ENCODE data around the gene FJX1.

Gene FJX1, protein sequence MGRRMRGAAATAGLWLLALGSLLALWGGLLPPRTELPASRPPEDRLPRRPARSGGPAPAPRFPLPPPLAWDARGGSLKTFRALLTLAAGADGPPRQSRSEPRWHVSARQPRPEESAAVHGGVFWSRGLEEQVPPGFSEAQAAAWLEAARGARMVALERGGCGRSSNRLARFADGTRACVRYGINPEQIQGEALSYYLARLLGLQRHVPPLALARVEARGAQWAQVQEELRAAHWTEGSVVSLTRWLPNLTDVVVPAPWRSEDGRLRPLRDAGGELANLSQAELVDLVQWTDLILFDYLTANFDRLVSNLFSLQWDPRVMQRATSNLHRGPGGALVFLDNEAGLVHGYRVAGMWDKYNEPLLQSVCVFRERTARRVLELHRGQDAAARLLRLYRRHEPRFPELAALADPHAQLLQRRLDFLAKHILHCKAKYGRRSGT

DNA sequence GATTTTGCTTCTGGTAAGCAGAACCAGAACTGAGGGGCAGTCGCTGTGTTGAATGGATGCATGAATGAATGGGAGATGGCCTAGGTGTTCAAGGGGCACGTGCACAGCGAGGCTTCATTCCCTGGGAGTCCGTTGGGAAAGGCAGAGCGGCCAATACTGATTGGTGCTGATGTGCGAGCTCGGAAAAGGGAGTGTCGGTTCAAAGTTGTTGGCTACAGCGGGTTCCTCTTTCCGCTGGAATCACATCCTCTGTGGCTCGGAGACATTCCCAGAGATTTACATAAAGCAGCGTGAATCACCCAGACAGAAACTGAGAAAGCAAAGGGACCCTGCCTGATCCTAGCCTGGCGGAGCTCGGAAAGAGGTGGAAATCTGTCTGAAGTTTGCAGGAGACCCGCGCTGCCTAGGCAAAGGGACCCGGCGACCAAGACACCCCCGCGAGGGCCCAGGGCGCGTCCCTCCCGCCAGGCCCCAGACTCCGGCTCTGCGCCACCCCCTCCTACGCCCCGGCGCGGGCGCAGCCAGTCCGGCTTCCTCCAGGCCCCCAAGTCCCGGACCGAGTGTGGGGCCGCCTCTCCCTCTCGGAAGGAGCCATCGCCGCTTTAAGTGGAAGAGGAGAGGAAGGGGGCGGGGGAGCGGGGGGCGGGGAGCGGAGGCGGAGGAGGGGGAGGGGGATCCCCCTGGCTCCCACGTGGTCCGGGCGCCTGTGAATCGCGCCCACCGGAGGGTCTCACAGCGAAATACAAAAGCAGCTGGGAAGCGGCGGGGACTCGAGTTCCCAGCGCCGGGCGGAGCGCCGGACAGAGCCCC lies at the start of gene FJX1:
Gene FJX1, plus strand, starts transcription at position 774 of the 810 bp plus-strand sequence. CDS start 177 bp downstream, outside the sequence.
- no peak for DNase-seq (ENCODE audit: low read depth in 2 of 2)

DNA sequence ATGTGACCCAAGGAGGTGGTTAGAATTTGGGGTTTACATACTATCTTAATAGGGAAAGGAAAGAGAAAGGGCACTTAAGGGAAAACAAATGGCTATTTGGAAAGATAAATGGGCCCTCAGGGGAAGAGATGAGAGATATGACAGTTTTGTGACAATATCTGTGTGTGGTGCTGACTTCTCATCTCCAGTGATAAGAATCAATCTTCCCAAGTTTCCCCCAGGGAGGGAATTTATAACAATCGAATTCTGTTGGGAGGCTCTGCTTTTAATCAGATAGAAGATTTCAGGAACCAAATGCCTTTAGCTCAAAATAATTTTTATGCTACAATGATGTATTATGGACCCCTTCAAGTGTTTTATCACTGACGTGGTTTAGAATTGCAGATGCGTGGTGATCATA lies 46.6 kb upstream of the FJX1 start:
- no peak for DNase-seq (ENCODE audit: low read depth in 2 of 2)

DNA sequence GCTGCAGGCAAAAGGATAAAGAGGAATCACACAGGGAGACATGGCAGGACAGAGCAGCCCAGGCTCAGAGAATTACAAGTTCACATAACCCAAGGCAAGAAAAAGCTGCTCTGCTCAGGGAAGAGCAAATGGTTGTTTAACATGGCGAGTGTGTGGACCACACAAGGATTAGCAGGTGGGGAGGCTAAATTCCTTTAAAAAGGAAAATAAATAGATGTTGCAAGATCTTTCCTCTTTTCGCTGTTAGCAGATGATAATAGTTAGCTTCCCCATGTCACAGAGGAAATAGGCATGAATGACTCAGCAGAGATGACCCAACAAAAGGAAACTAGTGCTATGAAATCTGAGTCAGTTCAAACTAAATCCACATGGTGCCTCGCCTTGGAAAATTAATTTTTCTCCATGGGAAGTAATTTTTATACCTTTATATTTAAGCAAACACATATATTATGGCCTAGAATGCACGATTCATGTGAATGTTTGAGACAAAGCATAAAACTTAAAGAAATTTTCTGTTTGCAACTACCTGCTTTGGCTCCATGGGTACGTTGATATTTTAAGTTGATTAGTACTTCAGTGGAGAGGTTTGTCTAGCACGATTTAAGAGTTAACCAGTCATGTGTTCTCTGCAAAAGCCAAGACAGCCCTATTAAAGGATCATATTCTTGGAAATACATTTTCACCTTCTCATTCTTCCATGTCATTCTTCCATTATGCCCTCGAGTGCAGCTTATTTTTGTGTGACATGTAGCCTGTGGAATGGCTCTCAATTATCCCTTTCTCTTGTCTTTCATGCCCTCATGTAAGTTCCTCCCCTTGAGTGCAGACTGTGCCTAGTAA lies 38.5 kb upstream of the FJX1 start:
- no peak for DNase-seq (ENCODE audit: low read depth in 2 of 2)

DNA sequence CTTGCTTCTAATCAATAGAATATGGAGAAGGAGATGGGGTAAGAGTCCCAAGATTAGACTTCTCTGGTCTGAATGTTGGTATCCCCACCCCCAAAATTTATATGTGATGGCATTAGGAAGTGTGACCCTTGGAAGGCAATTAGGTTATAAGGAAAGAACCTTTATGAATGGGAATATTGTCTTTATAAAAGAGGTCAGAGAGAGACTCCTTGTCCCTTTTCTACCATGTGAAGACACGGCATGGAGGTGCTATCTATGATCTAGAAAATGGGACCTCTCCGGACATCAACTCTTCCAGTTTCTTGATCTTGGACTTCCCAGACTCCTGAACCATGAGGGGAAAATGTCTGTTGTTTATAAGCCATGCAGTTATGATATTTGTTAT lies 37.9 kb upstream of the FJX1 start:
- no peak for DNase-seq (ENCODE audit: low read depth in 2 of 2)

DNA sequence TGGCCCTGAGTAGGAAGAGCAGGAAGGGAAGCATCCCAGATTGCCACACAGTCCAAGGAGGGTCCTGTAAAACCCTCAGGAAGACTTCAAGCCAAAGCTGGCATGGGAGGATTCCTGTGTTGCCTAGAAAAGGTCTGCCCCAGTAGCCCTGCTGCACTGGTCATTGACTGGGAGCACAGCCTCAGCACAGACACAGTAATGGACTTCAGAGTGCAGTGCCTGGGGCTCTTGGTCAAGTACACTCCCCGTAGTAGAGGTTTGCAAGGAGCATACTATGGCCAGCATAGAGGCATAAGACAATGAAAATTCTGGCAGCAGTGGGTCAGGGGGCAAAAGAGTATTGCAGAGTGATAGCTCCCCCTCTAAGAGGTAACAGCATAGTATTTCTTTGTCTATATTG lies 36.2 kb upstream of the FJX1 start:
- DNase-seq (ENCODE audit: low read depth in 2 of 2): no peak

DNA sequence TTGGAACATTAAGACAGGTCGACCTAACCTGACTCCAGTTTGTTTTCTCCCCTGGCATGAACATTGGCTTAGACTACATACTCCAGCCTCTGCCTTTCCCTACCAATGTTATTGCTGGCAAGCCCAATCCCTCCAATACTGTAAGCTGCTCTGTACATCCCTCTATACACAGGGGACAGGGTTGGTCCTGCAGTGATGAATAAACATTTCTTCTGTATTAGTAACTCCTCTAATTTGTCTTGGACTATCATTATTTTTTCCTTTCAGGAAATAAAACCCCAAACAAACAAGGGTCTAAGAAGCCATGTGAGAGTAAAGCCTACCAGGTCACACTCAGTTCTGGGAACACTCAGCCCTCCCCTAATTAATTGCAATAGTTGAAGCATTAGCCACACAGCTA lies 35.1 kb upstream of the FJX1 start:
- no peak for DNase-seq (ENCODE audit: low read depth in 2 of 2)

DNA sequence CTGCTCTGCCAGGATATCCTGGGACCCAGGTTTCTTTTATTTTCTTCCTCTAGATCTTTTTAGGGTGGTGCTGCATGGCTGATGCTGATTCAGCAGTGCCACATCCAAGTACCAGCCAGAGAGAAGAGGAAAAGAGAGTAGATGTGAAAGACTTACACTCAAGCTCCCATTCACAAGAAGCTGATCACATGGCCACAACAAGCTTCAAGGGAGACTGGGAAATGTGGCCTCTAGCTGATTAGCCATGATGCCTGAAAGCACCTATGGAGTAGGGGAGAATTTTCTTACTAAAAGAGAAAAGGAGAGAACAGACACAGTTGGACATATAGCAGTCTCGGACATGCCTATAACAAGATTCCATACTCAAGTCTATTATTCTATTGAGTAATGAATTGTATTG lies 34.4 kb upstream of the FJX1 start:
- DNase-seq (ENCODE audit: low read depth in 2 of 2): no peak

DNA sequence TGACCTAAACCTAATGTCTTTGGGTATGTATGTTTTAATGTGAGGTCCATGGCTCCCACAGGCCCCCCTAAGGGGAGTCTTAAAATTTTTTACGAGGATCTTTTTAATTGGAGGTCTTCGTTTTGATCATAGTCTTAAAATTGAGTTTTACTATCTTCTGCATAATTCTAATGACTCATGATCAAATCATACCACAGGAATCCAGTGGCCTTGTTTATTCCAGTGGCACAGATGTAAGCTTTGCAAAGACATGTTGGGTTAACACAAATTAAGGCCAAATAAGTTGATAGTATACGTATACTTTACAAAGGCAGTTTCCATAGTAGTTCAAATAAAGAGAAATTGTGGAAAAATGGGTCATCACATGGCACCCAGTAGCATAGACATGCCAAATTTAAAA lies 33.9 kb upstream of the FJX1 start:
- DNase-seq (ENCODE audit: low read depth in 2 of 2): no peak

DNA sequence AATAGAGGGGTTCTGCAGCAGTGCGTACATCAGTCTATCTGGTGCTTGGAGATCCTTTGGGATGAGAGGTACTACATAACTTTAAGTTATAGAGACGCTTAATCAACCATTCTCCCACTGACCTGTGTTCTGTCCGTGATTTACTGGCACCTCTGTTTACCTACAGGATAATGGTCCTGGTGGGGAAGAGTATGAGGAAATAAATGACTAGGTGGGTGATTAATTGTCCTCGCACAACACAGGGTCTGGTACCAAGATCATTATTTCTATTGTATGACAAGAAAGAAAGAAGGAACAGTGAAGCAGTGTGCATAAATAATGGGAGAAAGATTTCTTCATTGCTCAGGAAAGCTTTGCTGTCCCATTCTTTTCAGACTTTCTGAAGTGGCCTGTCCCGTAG lies 32.8 kb upstream of the FJX1 start:
- DNase-seq (ENCODE audit: low read depth in 2 of 2): no peak

DNA sequence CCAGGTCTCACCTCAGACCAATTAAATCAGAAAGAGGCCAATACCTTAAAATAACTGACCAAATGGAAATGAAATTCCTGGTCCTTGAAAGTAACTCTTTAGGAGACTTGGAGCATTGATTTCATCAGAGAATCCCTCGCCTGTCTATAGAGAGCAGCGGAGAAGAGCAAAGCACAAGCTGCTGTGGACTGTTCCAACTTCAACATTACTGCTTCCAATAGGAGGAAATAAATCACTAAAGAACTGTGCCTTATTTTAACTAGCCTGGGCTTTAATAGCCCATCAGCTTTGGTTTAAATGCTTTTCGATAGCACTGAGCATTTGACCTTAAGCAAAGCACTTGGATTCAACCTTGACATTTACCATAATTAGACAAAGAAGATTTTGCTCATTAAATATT lies 32.0 kb upstream of the FJX1 start:
- DNase-seq (ENCODE audit: low read depth in 2 of 2): no peak

DNA sequence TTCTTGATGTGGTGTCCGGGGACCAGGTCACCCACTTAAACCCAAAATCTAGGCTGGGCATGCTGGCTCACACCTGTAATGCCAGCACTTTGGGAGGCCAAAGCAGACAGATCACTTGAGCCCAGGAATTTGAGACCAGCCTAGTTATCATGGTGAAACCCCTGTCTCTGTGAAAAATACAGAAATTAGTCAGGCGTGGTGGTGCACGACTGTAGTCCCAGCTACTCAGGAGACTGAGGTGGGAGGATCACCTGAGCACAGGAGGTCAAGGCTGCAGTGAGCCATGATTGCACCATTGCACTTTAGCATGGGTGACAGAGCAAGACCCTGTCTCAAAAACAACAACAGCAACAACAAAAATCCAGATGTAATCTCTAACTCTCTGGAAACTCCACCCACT lies 30.3 kb upstream of the FJX1 start:
- no peak for DNase-seq (ENCODE audit: low read depth in 2 of 2)

DNA sequence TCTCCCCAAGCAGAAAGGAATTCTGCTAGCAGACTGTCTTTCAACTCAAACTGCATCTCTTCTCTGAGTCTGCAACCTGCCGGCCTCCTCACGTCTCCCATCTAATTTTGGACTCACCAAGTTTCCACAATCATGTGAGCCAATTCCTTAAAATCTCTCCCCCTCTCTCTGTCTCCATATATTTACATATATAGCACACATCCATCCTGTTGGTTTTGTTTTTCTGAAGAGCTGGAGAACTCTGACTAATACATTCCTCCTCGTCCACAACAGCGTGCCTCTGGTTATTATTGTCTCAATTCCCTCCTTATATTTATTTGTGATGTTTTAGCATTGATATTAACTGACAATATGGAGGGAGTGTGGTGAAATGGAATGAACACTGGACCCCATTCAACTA lies 29.6 kb upstream of the FJX1 start:
- DNase-seq (ENCODE audit: low read depth in 2 of 2): no peak

DNA sequence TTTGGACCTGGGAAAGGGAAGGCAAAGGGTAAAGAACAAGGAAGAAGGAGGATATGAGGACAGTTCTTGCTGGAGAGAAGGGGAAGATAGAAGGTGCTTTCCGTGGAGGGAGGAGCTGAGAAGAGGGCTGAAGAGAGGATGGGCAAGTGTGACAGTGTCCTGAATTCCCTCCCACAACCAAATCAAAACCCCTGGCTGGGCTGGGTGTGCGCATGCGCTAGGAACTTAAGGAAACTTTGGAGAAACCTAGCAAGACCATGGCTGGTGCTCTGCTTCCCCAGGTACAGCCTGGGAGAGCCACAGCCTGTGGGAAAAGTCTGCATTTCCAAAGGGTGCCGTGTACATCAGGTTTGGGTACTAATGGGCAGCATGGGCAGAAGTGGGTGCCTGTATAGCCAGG lies 29.0 kb upstream of the FJX1 start:
- no peak for DNase-seq (ENCODE audit: low read depth in 2 of 2)

DNA sequence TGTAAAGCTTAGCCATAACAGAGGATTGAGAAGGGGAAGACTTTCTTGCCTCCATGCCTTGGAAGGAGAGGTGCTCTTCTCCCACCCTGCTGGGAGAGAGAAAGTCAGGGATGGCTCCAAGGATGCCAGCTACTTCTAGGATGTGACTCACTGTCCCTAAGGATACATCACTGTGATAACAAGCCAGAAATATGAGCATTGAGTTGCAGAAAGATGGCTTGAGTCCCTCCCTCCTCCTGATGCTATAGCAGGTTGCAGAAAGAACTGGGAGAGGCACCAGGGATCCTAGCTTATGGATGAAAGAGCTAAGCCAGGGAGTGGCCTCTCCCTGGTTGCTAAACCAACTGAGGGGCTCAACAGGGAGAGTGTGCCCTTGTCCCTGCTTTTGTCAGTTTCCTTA lies 27.8 kb upstream of the FJX1 start:
- DNase-seq (ENCODE audit: low read depth in 2 of 2): no peak

DNA sequence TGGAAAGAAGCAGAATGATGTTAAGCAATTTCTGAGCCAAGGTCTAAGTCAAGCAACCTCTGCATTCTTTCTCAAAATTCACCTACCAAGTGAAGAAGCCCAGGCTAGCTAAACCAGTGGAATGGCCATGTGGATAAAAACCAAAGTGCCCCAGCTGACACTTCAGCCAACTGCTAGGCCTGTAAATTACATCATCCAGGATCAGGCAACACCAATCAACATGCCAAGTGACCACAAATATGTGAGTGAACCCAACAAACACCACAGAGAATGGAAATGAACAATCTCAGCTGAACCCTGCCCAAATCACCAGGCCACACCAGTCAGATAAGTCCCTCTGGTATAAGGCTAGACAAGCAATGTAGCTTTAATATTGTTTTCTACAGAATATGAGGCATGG lies 25.1 kb upstream of the FJX1 start:
- DNase-seq (ENCODE audit: low read depth in 2 of 2): no peak

DNA sequence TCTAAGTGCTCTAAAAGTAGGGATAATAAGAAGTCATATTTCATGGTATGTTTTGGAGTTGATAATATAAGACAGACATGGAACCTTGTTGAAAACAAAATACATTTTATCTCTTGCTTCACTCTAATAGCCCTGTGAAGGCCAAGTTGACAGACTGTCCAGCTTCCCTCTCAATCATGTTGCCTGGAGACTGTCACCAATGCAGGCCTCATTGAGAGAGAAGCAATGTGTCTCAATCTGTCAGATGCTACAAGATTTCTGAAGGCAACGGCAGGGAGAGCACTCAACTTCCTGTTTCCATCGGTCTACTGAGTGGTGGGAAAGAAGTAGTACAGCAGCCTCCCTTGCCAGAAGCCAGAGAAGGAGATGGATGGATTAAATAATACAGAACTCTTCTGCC lies 23.6 kb upstream of the FJX1 start:
- DNase-seq (ENCODE audit: low read depth in 2 of 2): no peak

DNA sequence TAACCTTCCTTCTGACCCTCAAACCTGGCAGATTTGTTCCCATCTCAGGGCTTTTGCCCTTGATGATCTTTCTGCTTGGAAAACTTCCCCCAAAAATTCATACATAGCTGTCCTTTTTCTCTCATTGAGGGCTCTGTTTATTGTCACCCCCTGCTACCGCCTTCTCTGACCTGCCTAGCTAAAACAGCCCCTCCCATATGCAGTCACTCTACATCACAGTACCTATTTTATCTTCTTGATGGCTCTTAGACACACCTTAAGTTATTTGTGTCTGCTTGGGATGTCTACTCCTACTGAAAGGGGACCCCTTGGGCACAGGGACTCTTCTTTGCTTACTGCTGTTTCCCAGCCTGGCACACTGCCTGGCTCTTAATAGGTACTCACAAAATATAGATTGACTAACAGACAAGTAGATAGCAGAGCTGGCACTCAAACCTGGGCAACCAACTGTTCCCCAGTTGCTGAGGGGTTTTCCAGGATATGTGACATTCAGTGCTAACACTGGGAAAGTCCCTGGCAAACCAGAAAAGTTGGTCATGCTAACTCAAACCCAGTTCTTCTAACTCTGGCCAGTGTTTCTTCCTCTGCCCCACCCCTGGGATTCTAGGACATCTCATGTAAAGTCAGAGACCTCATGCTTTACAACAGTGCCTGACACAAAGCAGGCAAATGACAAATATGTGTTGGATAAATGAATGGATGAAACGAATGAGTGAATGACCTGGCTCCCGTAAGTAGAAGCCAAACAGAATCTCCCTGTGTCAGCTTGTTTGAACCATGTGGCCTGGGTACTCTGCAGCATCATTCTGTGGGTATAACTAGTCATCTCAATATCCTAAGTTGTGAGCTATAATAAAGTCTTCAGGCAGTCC lies 19.8 kb upstream of the FJX1 start:
- no peak for DNase-seq (ENCODE audit: low read depth in 2 of 2)

DNA sequence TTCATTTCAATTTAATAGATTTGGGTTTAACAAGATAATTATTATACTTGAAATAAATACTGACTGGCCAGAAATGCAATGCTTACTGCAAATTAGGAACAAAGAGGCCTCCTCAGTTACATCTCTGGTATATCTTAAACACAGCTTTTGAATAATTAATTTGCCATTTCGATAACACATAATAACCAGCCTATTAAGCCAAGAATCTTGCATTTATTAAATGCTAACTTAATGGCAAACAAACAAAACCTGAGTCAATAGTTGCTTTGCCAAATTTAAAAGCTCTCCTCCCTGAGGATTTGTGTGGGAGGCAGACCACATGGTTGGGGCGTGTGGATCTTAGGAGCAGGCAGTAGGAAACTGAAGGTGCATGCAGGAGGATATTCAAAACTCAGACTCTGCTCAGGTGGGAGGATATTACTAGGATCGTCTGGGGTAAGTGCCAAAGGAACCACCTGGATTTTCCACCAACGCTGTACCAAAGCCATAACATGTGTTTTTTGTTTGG lies 17.9 kb upstream of the FJX1 start:
- DNase-seq (ENCODE audit: low read depth in 2 of 2): no peak

DNA sequence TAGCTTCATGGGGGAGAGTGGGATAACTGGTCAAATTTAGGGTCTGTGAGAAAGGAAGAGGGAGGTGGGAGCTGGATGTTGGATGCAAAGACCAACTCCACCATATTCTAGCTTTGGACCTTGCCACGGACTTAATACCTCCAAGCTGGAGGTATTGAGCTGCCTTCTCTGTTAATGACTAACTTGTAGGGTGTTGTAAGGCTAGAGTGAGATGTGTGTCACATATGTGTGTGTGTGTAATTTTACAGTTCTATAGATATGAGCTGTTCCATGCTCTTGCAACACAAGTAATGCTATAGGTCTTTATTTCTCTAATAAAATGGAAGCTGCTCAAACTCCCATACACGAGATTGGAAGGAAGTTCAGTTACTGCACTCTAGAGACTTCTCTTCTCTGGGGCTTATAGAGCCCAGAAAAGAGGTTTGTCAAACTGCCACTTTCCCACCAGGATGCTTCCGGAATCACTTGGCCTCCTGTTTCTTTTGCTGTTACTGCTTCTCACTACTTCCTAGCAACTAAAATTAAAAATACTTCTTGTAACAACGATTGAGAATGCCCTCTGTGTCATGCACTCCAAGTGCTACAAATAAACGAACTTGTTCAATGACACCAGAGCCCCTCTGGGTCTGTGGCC lies 16.0 kb upstream of the FJX1 start:
- DNase-seq (ENCODE audit: low read depth in 2 of 2): no peak

DNA sequence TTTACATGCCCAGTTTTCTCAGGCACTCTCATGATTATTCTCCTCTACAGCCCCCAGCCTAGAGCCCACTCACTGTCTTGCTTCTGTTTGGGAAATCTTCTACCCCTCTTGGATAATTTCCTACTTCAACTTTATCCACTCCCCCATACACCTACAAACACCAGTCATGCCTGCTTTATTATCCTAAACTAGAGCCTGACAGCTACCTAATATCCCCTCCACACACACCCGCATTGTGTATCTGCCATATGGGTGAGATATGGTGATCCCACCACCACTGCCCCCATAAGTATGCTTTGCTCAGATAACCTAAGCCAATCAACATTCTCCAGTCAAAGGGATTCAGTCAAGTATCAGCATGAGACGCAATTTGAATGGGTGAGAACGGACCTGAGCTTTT lies 15.3 kb upstream of the FJX1 start:
- no peak for DNase-seq (ENCODE audit: low read depth in 2 of 2)

DNA sequence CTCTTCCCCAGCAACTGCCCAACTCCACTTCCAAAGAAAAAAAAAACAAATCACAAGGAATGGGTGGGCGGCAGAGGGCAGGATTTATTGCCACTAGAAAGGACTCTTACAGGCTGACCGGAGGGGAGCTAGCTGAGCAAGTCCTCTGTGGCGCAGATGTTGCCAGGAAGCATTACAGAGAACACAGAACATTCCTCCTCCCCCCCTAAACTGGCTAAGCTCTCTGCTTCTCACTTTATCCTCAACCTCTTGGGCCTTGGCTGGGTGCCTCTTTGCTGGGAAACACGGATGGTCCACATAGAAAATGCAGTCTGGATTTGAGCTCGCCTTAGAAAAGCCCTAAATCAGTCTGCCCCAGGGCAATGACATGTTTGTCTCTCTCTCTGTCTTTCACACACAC lies 12.6 kb upstream of the FJX1 start:
- no peak for DNase-seq (ENCODE audit: low read depth in 2 of 2)
